ENCODE results near the gene SCOC.
"Not testable (repeated sequence)": the region's sequence is repeated elsewhere in the genome, so short reads cannot be mapped to it uniquely, and the experiment has no call there.

SCOC gene

GRCh38 chr4:140359562-140360427 is 13.7 kb upstream of the SCOC start:
- in situ Hi-C loops (cut with MboI; ENCODE audit: low sequenced_read_pairs), result loop anchor here (25.0 kb wide), 1 partner anchor 347 kb away; no protein-coding TSS in a partner anchor

GRCh38 chr4:140361099-140361498 is 12.3 kb upstream of the SCOC start:
- in situ Hi-C loops (cut with MboI; ENCODE audit: low sequenced_read_pairs), result loop anchor here (25.0 kb wide), 1 partner anchor 349 kb away; no protein-coding TSS in a partner anchor

- in situ Hi-C loops (cut with MboI; ENCODE audit: low sequenced_read_pairs), result loop anchor here (25.0 kb wide), 1 partner anchor 351 kb away; no protein-coding TSS in a partner anchor
These were observed 10.4 kb upstream of the SCOC start for GRCh38 chr4:140363051-140363450.

- in situ Hi-C loops (cut with MboI; ENCODE audit: low sequenced_read_pairs), result loop anchor here (25.0 kb wide), 1 partner anchor 351 kb away; no protein-coding TSS in a partner anchor
These were observed 9.9 kb upstream of the SCOC start for GRCh38 chr4:140363558-140363957.

GRCh38 chr4:140367738-140368137 is 5.7 kb upstream of the SCOC start:
- in situ Hi-C loops (cut with MboI; ENCODE audit: low sequenced_read_pairs), result loop anchor here (25.0 kb wide), 1 partner anchor 355 kb away; no protein-coding TSS in a partner anchor

GRCh38 chr4:140368686-140369085 is 4.8 kb upstream of the SCOC start:
- in situ Hi-C loops (cut with MboI; ENCODE audit: low sequenced_read_pairs), result loop anchor here (25.0 kb wide), 1 partner anchor 356 kb away; no protein-coding TSS in a partner anchor

GRCh38 chr4:140372751-140373327 is 607 bp upstream of the SCOC start:
- in situ Hi-C loops (cut with MboI; ENCODE audit: low sequenced_read_pairs), result loop anchor here (25.0 kb wide), 1 partner anchor 361 kb away; no protein-coding TSS in a partner anchor

- in situ Hi-C loops (cut with MboI; ENCODE audit: low sequenced_read_pairs), result loop anchor here (25.0 kb wide), 1 partner anchor 362 kb away; no protein-coding TSS in a partner anchor
These were observed 658 bp downstream of the SCOC start for GRCh38 chr4:140374130-140374477.

- in situ Hi-C loops (cut with MboI; ENCODE audit: low sequenced_read_pairs), result no loop called here
These were observed 9.3 kb downstream of the SCOC start for GRCh38 chr4:140382732-140383131.

- in situ Hi-C loops (cut with MboI; ENCODE audit: low sequenced_read_pairs), result no loop called here
These were observed 14.6 kb downstream of the SCOC start for GRCh38 chr4:140388015-140388414.

- in situ Hi-C loops (cut with MboI; ENCODE audit: low sequenced_read_pairs), result no loop called here
These were observed 22.2 kb downstream of the SCOC start for GRCh38 chr4:140395668-140396067.

- in situ Hi-C loops (cut with MboI; ENCODE audit: low sequenced_read_pairs), result no loop called here
These were observed 26.7 kb downstream of the SCOC start for GRCh38 chr4:140400111-140400510.

- in situ Hi-C loops (cut with MboI; ENCODE audit: low sequenced_read_pairs), result no loop called here
These were observed 32.8 kb downstream of the SCOC start for GRCh38 chr4:140406292-140406691.

- in situ Hi-C loops (cut with MboI; ENCODE audit: low sequenced_read_pairs), result no loop called here
These were observed 35.5 kb downstream of the SCOC start for GRCh38 chr4:140408974-140409373.

GRCh38 chr4:140413130-140413969 is 39.9 kb downstream of the SCOC start:
- in situ Hi-C loops (cut with MboI; ENCODE audit: low sequenced_read_pairs), result not testable (repeated sequence)

- in situ Hi-C loops (cut with MboI; ENCODE audit: low sequenced_read_pairs), result no loop called here
These were observed 49.7 kb downstream of the SCOC start for GRCh38 chr4:140423106-140423505.

- in situ Hi-C loops (cut with MboI; ENCODE audit: low sequenced_read_pairs), result no loop called here
These were observed 53.2 kb downstream of the SCOC start for GRCh38 chr4:140426610-140427105.

GRCh38 chr4:140427106-140427918 is 53.9 kb downstream of the SCOC start, which contains the start of gene CLGN:
CLGN (minus strand) TSS chr4:140427648; CDS start chr4:140413078, 14,570 bp downstream.
- in situ Hi-C loops (cut with MboI; ENCODE audit: low sequenced_read_pairs), result no loop called here

- in situ Hi-C loops (cut with MboI; ENCODE audit: low sequenced_read_pairs), result no loop called here
These were observed 54.5 kb downstream of the SCOC start for GRCh38 chr4:140427919-140428471.

Measured in HL-60/S4 treated with phorbol 12-myristate 13-acetate at 8.2 ng/mL for 4 days and 3 days (cell line).